GM13976 (cell line): ENCODE measurements around the gene MSH5.

ENCODE experiments used
- DNase-seq: peaks from one replicate; pipeline ENCODE4 v3.0.0; 2012; ENCODE audit warnings: low spot score
- in situ Hi-C: fragments of 300-500 bp; cut with MboI; formaldehyde crosslinking; loops from one replicate; pipeline ENCODE4 v1.12.0; 2022; ENCODE audit warnings: low sequenced_read_pairs, mixed read lengths, inconsistent platforms; ENCODE audit not compliant: unreplicated experiment
- TF ChIP-seq, protein P1 (sequence below): IDR thresholded peaks from 2 replicates; pipeline ENCODE4 v1.5.1; 2012; ENCODE audit warnings: borderline replicate concordance, mild to moderate bottlenecking; ENCODE audit not compliant: insufficient read depth; ENCODE audit errors: extremely low read depth, missing control alignments, control extremely low read depth

The MSH5 gene

GRCh38 chr6:31729979-31730630 lies 9.7 kb upstream of the MSH5 start:
- peak; percentile 88 for DNase-seq
- TF ChIP-seq, protein P1, sequence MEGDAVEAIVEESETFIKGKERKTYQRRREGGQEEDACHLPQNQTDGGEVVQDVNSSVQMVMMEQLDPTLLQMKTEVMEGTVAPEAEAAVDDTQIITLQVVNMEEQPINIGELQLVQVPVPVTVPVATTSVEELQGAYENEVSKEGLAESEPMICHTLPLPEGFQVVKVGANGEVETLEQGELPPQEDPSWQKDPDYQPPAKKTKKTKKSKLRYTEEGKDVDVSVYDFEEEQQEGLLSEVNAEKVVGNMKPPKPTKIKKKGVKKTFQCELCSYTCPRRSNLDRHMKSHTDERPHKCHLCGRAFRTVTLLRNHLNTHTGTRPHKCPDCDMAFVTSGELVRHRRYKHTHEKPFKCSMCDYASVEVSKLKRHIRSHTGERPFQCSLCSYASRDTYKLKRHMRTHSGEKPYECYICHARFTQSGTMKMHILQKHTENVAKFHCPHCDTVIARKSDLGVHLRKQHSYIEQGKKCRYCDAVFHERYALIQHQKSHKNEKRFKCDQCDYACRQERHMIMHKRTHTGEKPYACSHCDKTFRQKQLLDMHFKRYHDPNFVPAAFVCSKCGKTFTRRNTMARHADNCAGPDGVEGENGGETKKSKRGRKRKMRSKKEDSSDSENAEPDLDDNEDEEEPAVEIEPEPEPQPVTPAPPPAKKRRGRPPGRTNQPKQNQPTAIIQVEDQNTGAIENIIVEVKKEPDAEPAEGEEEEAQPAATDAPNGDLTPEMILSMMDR: peak; percentile 12
- in situ Hi-C loops: no loop called here

GRCh38 chr6:31730631-31731086 lies 9.1 kb upstream of the MSH5 start:
- DNase-seq: no peak
- in situ Hi-C loops: no loop called here
- TF ChIP-seq, protein P1: no peak

DNA sequence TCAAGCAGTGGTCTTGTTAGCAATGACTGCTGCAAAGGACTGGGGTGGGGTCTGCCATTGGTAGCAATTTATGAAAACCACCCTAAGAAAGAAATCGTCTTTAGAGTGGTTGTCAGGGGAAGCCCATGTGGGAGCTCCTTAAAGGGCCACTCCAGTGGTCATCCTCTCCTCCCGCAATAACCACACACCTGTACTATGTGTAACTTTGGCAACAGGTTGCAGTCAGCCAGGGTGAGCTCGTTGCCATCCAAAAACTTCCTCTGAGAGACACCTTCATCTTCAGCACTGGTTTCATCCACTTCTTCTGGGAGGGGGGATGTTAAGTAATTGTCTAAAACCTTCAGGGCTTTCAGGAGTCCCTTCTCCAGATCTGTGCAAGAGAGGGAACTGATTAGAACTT lies 7.8 kb upstream of the MSH5 start:
- in situ Hi-C loops: no loop called here
- DNase-seq: no peak
- TF ChIP-seq, protein P1: no peak

- in situ Hi-C loops: no loop called here
- DNase-seq: no peak
- TF ChIP-seq, protein P1: no peak
Measured at GRCh38 chr6:31733734-31734133, 6.1 kb upstream of the MSH5 start.

- in situ Hi-C loops: no loop called here
- TF ChIP-seq, protein P1: no peak
Measured at GRCh38 chr6:31734247-31734820, 5.5 kb upstream of the MSH5 start.

DNA sequence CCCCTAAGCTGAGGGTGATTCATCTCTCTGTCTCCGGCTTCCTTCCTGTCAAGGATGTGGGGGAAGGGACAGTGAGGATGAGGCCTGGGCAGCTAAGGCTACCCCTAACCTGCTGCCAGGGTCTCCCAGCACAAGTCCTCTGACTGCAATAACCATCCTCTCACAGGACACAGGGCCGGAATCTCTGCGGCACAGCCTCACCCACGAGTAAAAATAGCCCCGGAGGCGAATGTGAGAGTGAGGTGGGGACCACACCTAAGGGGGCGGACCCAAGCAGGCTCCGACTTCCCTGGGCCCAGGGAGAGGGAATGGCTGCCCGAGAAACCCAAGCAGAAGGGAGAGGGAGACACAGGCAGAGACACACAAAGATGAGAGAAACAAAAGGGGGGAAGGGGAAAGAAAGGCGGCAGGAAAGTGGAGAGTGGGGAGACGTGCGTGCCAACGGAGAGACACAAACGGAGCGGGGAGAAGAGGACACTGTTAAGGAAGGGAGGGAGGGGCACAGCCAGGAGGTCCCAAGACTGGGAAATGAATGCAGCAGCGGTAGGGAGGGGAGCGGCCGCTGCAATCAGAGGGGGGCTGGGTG lies 4.9 kb upstream of the MSH5 start:
- in situ Hi-C loops: no loop called here
- TF ChIP-seq, protein P1: no peak
- DNase-seq: peak; percentile 84

More at GRCh38 chr6:31734247-31734820, 5.5 kb upstream of the MSH5 start:
- no peak for DNase-seq
